ENCODE results near the gene TOMM70. TPM values are rescaled to one million over a fixed set of nuclear protein-coding genes. Genes with fewer than 3 reads are reported as not detected.

Gene TOMM70
- polyA plus RNA-seq, 1 donor (not counting 4 experiments of a cell fraction or from before 2014, with no cell fraction given): 40.8 TPM

- H3K27me3 ChIP-seq (ENCODE audit: control insufficient read depth, extremely low read depth, insufficient read depth, low read length): no peaks in the 10 kb centered on the region
- H3K4me2 ChIP-seq (ENCODE audit: control insufficient read depth, extremely low read depth, insufficient read depth, low read depth, low read length): no peak overlapping the region
- H3K4me1 ChIP-seq (ENCODE audit: control insufficient read depth, extremely low read depth, insufficient read depth, low read length): no peaks in the 10 kb centered on the region
- no peaks in the 10 kb centered on the region for H3K79me2 ChIP-seq (ENCODE audit: control insufficient read depth, insufficient read depth, low read length)
- no peak overlapping the region for H3K9ac ChIP-seq (ENCODE audit: control insufficient read depth, extremely low read depth, insufficient read depth, low read length)
- H3K27ac ChIP-seq (ENCODE audit: control insufficient read depth, insufficient read depth, low read length): no peak overlapping the region
- no peak for DNase-seq (ENCODE audit: low read depth, low spot score)
- TF ChIP-seq CTCF (optimal IDR thresholded peaks at IDR 0.05 in 1 of 3, IDR thresholded peaks at IDR 0.05 in 1 of 3, conservative IDR thresholded peaks at IDR 0.05 in 1 of 3; ENCODE audit: extremely low read depth in 1 of 3, insufficient read depth in 2 of 3, low read length in 3 of 3): no peak
- no peak for TF ChIP-seq EZH2 (IDR thresholded peaks at IDR 0.05; ENCODE audit: low read length)
- H2AFZ ChIP-seq (ENCODE audit: control insufficient read depth, low read length): no peak overlapping the region
- no peak overlapping the region for H3K4me3 ChIP-seq (ENCODE audit: control insufficient read depth in 2 of 3, extremely low read depth in 1 of 3, insufficient read depth in 2 of 3, low read depth in 1 of 3, low read length in 3 of 3)
- dilution Hi-C loops (cut with MboI; ENCODE audit: extremely low pct_ligation_motif_present, low sequenced_read_pairs): no loop called here
- no peaks in the 10 kb centered on the region for H4K20me1 ChIP-seq (ENCODE audit: control insufficient read depth, extremely low read depth, insufficient read depth, low read length)
- no peaks in the 10 kb centered on the region for H3K9me1 ChIP-seq (ENCODE audit: control insufficient read depth, extremely low read depth, insufficient read depth, low read length)
- no peak for FAIRE-seq
- peaks cover 11 to 15% of the 10 kb centered on the region in 2 experiments for H3K36me3 ChIP-seq (ENCODE audit: control insufficient read depth in 2 of 2, extremely low read depth in 1 of 2, insufficient read depth in 2 of 2, low read length in 2 of 2)
- no peaks in the 10 kb centered on the region for H3K9me3 ChIP-seq (ENCODE audit: control insufficient read depth, low read depth, low read length)
These were observed 32.4 kb downstream of the TOMM70 start for GRCh38 chr3:100368441-100368840.

GRCh38 chr3:100366424-100366823 is 34.5 kb downstream of the TOMM70 start:
- Histone ChIP-seq H2AFZ (ENCODE audit: control insufficient read depth, low read length) (no peak overlapping the region), H3K36me3 (ENCODE audit: control insufficient read depth in 2 of 2, extremely low read depth in 1 of 2, insufficient read depth in 2 of 2, low read length in 2 of 2) (peaks cover 3 to 11% of the 10 kb centered on the region in 2 experiments), H3K4me1 (ENCODE audit: control insufficient read depth, extremely low read depth, insufficient read depth, low read length) (no peaks in the 10 kb centered on the region), H3K9me1 (ENCODE audit: control insufficient read depth, extremely low read depth, insufficient read depth, low read length) (no peaks in the 10 kb centered on the region), H3K9ac (ENCODE audit: control insufficient read depth, extremely low read depth, insufficient read depth, low read length) (no peak overlapping the region), H3K4me2 (ENCODE audit: control insufficient read depth, extremely low read depth, insufficient read depth, low read depth, low read length) (no peak overlapping the region), H4K20me1 (ENCODE audit: control insufficient read depth, extremely low read depth, insufficient read depth, low read length) (no peaks in the 10 kb centered on the region), H3K79me2 (ENCODE audit: control insufficient read depth, insufficient read depth, low read length) (no peaks in the 10 kb centered on the region), H3K27me3 (ENCODE audit: control insufficient read depth, extremely low read depth, insufficient read depth, low read length) (no peaks in the 10 kb centered on the region), H3K9me3 (ENCODE audit: control insufficient read depth, low read depth, low read length) (no peaks in the 10 kb centered on the region), H3K27ac (ENCODE audit: control insufficient read depth, insufficient read depth, low read length) (no peak overlapping the region), H3K4me3 (ENCODE audit: control insufficient read depth in 2 of 3, extremely low read depth in 1 of 3, insufficient read depth in 2 of 3, low read depth in 1 of 3, low read length in 3 of 3) (no peak overlapping the region)
- DNase-seq (ENCODE audit: low read depth, low spot score): no peak
- dilution Hi-C loops (cut with MboI; ENCODE audit: extremely low pct_ligation_motif_present, low sequenced_read_pairs): no loop called here
- no peak for TF ChIP-seq CTCF (optimal IDR thresholded peaks at IDR 0.05 in 1 of 3, IDR thresholded peaks at IDR 0.05 in 1 of 3, conservative IDR thresholded peaks at IDR 0.05 in 1 of 3; ENCODE audit: extremely low read depth in 1 of 3, insufficient read depth in 2 of 3, low read length in 3 of 3)
- no peak for TF ChIP-seq EZH2 (IDR thresholded peaks at IDR 0.05; ENCODE audit: low read length)
- no peak for FAIRE-seq
